Right renal cortex interstitium (tissue), 3 donors: Measurements from ENCODE around the gene SPTBN1. TPM values are rescaled to one million over a fixed set of nuclear protein-coding genes. Genes with fewer than 3 reads are reported as not detected.
"Not testable (repeated sequence)": the region's sequence is repeated elsewhere in the genome, so short reads cannot be mapped to it uniquely, and the experiment has no call there.

Source experiments
- DNase-seq, 3 donors: peaks; one replicate each; pipeline ENCODE4 v3.0.0-alpha.2; 2013; ENCODE audit warnings: low read depth in 3 of 3, low spot score in 2 of 3
- polyA plus RNA-seq, 3 donors: library from polyadenylated mRNA; unstranded; fragments of 120-200 nt; gene quantifications; one replicate each; pipeline ENCODE4 v1.2.1, GENCODE V29; 2013; ENCODE audit not compliant: insufficient read length in 3 of 3

The SPTBN1 gene
- polyA plus RNA-seq, 3 donors, result 222 to 230 (median 225) TPM

DNA sequence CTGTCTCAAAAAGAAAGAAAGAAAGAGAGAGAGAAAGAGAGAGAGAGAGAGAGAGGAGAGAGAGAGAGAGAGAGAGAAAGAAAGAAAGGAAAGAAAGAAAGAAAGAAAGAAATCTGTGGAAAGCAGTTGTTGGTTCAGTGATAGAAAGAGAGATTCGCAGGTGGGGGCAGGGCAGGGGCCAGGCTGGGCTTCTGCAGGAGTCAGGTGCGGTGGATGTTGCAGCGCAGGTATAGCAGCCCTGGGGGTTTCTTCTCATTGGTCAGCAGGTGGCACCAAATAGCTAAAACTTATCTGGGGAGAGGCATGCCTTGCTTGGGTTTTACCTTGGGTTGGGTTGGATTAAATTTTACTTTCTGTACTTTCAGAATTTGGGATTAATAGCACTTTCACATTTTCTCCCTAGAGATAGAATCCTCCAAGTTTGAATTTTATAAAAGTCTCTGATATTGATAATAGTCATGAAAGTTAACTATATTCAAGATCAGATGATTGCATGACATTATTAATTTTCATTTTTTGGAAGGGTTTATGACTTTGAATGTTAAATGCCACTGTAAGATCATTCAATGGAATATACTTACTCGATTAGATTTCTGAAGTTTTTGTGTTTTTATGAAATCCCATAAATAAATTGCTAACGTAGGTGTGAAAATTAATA, 66.6 kb downstream of the SPTBN1 start:
- DNase-seq, result peak in 1 of 3 donors; percentile 70

- no peak for DNase-seq
These were observed 67.3 kb downstream of the SPTBN1 start for GRCh38 chr2:54523324-54523959.

GRCh38 chr2:54524226-54524991, 68.3 kb downstream of the SPTBN1 start:
- DNase-seq, result no peak

DNA sequence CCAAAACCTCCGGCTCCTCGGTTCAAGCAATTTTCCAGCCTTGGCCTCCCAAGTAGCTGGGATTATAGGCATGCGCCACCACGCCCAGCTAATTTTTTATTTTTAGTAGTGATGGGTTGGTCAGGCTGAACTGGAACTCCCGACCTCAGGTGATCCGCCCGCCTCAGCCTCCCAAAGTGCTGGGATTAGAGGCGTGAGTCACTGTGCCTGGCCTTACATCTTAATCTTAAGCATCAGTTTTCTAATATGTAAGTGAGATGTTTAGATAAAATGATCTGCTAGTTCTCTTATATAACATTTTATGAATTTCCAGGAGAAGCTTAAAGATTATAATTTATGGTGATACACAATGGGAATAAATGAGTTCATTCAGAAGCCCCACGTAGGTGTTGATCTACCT, 69.2 kb downstream of the SPTBN1 start:
- DNase-seq, result no peak

GRCh38 chr2:54526226-54526879, 70.2 kb downstream of the SPTBN1 start:
- DNase-seq, result no peak

DNA sequence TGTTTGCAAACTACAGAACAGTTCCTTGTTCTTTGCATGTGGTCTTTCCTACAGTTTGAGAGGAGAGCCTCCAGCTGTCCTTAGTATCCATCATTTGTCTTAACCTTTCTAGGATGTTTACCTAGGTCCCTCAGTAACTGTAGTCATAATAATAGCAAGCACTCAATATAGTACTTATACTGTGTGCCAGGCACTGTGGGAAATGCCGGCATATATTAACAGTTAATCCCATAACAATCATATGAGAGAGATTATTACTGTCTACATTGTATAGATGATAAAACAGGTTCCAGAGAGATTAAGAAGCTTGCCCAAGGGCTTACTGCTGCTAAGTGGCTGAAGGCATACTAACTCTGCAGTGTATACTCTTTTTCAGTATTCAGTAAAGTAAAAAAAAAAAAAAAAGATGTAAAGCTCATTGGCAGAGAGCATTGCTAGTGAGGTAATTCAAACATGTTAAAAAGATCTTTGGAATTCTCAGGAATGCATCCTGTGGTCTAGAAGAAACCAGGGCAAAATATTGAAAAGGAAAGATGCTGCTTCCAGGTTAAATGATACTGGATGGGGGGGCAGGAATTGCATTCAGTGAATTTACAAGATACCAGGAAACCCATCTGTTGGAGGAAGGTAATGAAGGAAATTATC, 72.3 kb downstream of the SPTBN1 start:
- DNase-seq, result no peak

- not testable (repeated sequence) for DNase-seq
These were observed 73.4 kb downstream of the SPTBN1 start for GRCh38 chr2:54529518-54529917.

DNA sequence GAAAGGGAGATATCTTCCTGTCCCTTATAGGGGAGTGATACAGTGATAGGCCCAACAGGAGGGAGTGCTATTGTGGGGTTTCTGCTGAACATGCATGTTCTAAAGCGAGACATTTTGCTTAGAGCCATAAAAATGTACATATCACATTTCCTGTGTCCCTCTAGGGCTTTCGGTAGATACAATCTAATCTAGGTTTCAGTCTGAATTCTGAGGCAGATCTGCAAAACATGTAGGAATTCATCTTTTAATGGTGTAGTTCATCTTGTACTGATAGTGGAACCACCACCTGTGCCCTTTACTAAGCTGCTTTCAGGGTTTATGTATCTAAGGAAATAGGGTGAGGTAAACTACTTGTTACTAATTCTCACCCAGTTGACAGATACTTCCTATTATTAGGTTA, 73.8 kb downstream of the SPTBN1 start:
- no peak for DNase-seq

DNA sequence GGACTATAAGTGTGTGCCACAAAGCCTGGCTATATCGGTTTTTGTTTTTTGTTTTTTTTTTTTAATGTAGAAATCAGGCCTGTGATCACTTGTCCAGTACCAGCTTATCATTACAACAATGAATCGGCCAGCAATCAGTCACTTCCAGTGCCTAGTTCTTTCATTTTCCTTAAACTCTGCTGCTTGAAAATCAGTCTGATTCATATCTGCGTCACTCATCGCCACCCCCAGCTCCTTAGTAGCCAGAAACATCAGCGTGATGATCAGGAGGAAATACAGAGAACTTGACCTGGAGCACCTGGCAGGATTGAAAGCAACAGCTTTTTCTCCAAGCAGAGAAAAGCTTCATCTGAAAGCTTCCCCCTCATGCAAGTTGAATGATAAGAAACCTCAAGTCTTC, 75.4 kb downstream of the SPTBN1 start:
- no peak for DNase-seq

GRCh38 chr2:54534221-54534620, 78.1 kb downstream of the SPTBN1 start:
- no peak for DNase-seq

DNA sequence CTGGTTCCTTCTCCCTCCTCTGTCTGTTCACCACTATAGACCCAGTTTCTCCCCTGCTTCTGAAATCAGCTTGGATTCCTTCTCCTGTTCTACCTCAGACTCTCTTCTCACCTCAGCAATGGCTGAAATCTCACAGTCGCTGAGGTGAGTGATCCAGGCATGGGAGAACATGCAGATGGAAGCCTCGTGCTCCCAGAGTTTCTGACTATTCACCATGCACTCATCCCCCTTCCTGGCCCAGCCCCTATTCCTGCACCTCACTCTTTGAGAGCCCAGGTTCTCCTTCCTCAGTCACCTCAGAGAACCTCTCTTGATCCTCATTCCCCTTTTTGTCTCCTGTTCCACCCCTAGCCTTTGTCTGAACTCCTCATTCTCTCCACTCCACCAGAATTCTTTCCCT, 78.5 kb downstream of the SPTBN1 start:
- no peak for DNase-seq

- no peak for DNase-seq
These were observed 79.6 kb downstream of the SPTBN1 start for GRCh38 chr2:54535599-54536195.

GRCh38 chr2:54536720-54537119, 80.6 kb downstream of the SPTBN1 start:
- no peak for DNase-seq

- no peak for DNase-seq
These were observed 82.4 kb downstream of the SPTBN1 start for GRCh38 chr2:54538537-54538936.

DNA sequence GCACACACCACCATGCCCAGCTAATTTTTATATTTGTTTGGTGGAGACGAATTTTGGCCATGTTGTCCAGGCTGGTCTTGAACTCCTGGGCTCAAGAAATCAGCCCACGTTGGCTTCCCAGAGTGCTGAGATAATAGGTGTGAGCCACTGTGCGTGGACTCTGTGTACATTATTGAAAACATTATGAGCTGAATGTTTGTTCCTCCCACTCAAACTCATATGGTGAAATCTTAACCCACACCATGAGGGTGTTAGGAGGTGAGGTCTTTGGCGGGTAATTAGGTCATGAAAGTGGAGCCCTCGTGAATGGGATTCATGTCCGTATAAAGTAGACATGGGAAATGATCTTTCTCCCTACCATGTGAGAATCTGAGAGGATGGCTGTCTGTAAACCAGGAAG, 83.6 kb downstream of the SPTBN1 start:
- no peak for DNase-seq

GRCh38 chr2:54540194-54540593, 84.1 kb downstream of the SPTBN1 start:
- no peak for DNase-seq

DNA sequence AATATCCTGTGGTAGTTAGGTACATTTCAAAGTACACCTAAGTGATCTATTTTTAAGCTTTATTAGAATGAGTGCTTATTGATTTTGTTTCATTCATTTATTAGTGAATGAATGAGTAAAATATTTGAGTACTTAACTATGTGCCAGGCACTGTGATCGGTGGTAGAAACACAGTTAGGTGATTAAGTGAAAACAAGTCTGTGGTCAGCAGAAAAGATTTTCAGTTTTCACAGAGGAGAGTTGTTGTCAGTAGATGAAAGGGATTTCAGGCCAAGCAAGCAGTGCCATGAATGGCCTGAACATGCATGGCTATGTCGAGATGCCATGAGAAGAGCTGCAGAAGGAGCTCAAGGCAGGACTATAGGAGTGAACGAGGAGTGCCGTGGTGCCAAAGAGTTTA, 85.9 kb downstream of the SPTBN1 start:
- no peak for DNase-seq

DNA sequence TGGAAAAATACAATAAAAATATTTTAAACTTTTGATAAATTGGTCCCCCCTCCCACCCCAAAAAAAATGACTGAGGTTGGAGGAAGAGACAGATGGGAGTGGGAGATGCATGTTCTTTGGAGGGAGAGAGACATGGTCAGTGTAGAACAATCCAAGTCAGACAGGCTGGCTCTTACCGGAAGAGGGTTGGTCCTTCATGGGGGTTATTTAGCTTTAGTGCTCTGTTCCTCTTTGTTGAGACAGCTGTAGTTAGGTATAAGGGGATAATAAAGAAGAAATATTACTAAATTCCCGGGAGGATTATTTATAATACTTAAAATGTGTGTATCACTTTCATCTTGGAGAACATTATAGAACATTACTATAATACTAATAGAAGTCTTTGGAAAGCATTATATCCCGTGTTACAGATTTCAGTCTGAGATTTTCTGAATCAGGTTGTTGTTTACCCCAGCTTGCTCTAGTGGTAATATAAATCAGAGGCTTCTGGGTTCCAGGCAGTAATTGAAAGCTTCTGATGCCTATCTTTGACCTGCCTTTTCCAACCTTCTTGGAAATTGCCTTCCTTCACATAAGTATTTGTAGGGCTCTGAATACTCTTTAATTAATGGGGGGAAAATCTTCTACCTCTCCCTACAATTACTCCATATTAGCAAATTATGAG, 87.7 kb downstream of the SPTBN1 start:
- no peak for DNase-seq

DNA sequence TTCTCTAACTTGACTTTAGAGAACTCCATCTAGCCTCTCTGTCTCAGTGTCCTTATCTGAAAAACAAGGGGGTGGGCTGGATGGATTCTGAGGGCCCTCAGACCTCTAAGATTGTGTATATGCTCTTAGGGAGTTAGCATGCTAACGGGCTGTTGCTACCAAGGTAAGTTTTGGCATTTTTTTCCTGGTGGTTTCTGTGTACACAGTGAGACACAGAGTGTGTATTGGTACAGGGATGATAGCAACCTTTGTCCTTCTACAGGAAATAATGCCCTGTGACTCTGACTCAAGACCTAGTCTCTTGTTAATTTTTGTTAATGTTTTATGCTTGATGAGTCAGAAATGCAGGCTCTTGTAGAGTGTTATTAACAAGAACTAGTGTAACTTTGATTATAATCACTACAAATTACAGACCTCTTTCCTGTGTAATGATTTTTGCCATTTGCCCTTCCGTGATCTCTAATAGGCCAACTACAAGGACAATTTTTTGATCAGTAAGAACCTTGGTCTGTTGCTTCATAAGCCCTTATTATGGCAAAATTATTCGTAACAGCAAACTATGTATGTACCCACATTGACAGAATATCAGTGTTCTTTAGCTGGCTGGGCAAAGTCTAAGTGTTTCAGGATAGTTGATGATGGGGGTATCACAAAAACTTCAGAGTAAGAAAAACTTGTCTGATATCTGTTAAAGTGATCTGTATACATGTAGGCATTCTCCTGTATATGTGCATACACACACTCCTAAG, 89.7 kb downstream of the SPTBN1 start:
- DNase-seq, result no peak
